Measurements from ENCODE around the gene SLC39A11. TPM values are rescaled to one million over a fixed set of nuclear protein-coding genes. Genes with fewer than 3 reads are reported as not detected.

Gene SLC39A11
- total RNA-seq, 1 experiment from 2014 or later = 56.1 TPM

DNA sequence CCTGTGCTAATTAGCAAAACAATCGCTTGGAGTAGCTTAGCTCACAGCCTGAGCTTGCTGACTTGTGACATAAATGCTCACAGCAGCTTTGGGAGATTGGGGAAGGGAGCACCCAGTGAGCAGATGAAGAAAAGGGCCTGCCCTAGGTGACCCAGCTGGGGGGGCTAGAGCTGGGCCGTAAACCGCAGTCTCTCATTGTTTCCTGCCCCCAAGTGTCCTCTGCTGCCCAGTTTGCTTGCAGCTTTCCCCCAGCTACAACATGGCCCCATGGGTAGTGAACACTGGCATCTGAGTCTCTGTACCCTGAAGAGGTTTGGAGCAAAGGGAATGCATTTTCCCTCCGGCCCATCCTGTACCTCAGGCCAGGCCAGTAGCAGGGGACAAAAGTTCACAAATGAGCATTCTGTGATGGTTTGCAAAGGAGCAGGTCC is 349.4 kb downstream of the SLC39A11 start:
- intact Hi-C loops (cut with micrococcal nuclease; ENCODE audit: unreplicated experiment) (no loop called here), in situ Hi-C loops (cut with HindIII; ENCODE audit: low pct_unique_long_range_greater_than_20kb, low sequenced_read_pairs) (no loop called here)
- Histone ChIP-seq H3K4me3 (ENCODE audit: low read depth in 2 of 2, low read length in 2 of 2) (no peak overlapping the region), H3K4me1 (ENCODE audit: control insufficient read depth, insufficient read depth, low read length) (no peaks in the 10 kb centered on the region), H3K36me3 (ENCODE audit: control insufficient read depth, insufficient read depth, low read length) (no peaks in the 10 kb centered on the region), H3K27me3 (ENCODE audit: control insufficient read depth, insufficient read depth, low read length) (no peaks in the 10 kb centered on the region), H3K9me3 (ENCODE audit: control insufficient read depth, insufficient read depth, low read depth, low read length) (no peaks in the 10 kb centered on the region), H3K27ac (ENCODE audit: low read length) (no peak overlapping the region)
- ChIA-PET POLR2A (no interaction called here), CTCF (interaction anchor here (0.6 kb wide), 1 partner anchor 277 kb away, joined by 5 read pairs; no protein-coding TSS in a partner anchor)
- no peak for ATAC-seq
- TF ChIP-seq TCF7L2 (IDR thresholded peaks at IDR 0.05; ENCODE audit: low read depth, low read length) = no peak
- TF ChIP-seq POLR2AphosphoS5 (IDR thresholded peaks at IDR 0.05; ENCODE audit: low read depth, low read length) = no peak
- no peak for TF ChIP-seq REST (IDR thresholded peaks at IDR 0.05; ENCODE audit: insufficient read depth in 1 of 2, low read depth in 2 of 2, low read length in 1 of 2)
- BruUV-seq (replicated peaks) = no TSS peak
- DNase-seq (ENCODE audit: low read depth, low spot score) = no peak

- BruUV-seq (replicated peaks) = no TSS peak
- Histone ChIP-seq H3K9me3 (ENCODE audit: control insufficient read depth, insufficient read depth, low read depth, low read length) (no peaks in the 10 kb centered on the region), H3K27me3 (ENCODE audit: control insufficient read depth, insufficient read depth, low read length) (no peaks in the 10 kb centered on the region), H3K36me3 (ENCODE audit: control insufficient read depth, insufficient read depth, low read length) (no peaks in the 10 kb centered on the region), H3K4me3 (ENCODE audit: low read depth in 2 of 2, low read length in 2 of 2) (no peak overlapping the region), H3K4me1 (ENCODE audit: control insufficient read depth, insufficient read depth, low read length) (no peaks in the 10 kb centered on the region), H3K27ac (ENCODE audit: low read length) (no peak overlapping the region)
- no peak for TF ChIP-seq POLR2AphosphoS5 (IDR thresholded peaks at IDR 0.05; ENCODE audit: low read depth, low read length)
- no peak for TF ChIP-seq REST (IDR thresholded peaks at IDR 0.05; ENCODE audit: insufficient read depth in 1 of 2, low read depth in 2 of 2, low read length in 1 of 2)
- TF ChIP-seq, protein P1, sequence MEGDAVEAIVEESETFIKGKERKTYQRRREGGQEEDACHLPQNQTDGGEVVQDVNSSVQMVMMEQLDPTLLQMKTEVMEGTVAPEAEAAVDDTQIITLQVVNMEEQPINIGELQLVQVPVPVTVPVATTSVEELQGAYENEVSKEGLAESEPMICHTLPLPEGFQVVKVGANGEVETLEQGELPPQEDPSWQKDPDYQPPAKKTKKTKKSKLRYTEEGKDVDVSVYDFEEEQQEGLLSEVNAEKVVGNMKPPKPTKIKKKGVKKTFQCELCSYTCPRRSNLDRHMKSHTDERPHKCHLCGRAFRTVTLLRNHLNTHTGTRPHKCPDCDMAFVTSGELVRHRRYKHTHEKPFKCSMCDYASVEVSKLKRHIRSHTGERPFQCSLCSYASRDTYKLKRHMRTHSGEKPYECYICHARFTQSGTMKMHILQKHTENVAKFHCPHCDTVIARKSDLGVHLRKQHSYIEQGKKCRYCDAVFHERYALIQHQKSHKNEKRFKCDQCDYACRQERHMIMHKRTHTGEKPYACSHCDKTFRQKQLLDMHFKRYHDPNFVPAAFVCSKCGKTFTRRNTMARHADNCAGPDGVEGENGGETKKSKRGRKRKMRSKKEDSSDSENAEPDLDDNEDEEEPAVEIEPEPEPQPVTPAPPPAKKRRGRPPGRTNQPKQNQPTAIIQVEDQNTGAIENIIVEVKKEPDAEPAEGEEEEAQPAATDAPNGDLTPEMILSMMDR (IDR thresholded peaks at IDR 0.05) = no peak
- TF ChIP-seq SIN3A (IDR thresholded peaks at IDR 0.05; ENCODE audit: borderline replicate concordance, insufficient read depth, low read depth, low read length) = no peak
- TF ChIP-seq TCF7L2 (IDR thresholded peaks at IDR 0.05; ENCODE audit: low read depth, low read length) = no peak
- CTCF ChIA-PET = no interaction called here
- in situ Hi-C loops (cut with HindIII; ENCODE audit: low pct_unique_long_range_greater_than_20kb, low sequenced_read_pairs) = no loop called here
- ATAC-seq (no peak), DNase-seq (ENCODE audit: low read depth, low spot score) (no peak)
- POLR2A ChIA-PET = no interaction called here
- intact Hi-C loops (cut with micrococcal nuclease; ENCODE audit: unreplicated experiment) = no loop called here
These were observed 355.3 kb downstream of the SLC39A11 start for GRCh38 chr17:72737151-72737690.

Data from Panc1 (cell line).